ENCODE measurements around the gene RABGAP1L.

RABGAP1L gene

DNA sequence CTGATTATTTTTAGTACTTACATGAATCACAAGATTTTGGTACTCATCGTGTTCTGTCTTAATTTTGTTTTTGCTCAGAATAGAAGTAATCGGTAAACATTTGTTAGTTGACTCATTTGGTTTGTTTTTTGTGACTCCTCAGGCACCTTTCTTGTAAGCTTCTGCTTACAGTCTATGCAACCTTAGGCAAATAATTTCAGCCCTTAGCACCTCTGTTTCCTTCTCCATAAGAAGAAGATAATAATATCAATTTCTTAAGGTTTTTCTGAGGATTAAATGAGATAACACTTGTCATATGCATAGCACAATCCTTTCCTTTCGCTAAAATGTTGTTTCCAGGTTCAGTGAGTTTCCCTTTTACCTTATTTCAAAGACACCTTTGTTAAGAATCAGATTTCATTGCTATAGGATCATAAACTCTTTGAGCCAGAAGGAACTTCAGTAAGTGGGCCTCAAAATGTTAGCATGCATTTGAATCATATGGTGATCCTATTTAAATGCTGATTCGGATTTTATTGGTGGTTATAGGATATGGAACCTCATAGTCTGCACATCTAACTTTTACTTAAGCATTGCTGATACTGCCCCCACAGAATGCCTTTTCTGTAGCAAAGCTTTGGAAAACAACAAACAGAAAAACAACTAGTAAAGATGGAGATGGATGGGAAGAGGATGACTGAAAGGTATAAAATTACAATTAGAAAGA is 567.7 kb downstream of the RABGAP1L start:
- Histone ChIP-seq H3K4me3 (ENCODE audit: low read depth, low read length) (no peak overlapping the region), H3K36me3 (ENCODE audit: control insufficient read depth, insufficient read depth, low read length) (no peaks in the 10 kb centered on the region), H3K9me3 (ENCODE audit: control insufficient read depth, insufficient read depth, low read depth, low read length) (no peaks in the 10 kb centered on the region), H3K9ac (ENCODE audit: low read length) (no peak overlapping the region), H3K27me3 (ENCODE audit: control insufficient read depth, insufficient read depth, low read length) (no peaks in the 10 kb centered on the region), H3K27ac (ENCODE audit: low read depth, low read length) (no peak overlapping the region), H3K4me1 (ENCODE audit: control insufficient read depth, insufficient read depth, low read length) (no peaks in the 10 kb centered on the region; the same call in 1 of the 2 replicates)

- no peaks in the 10 kb centered on the region for H3K36me3 ChIP-seq (ENCODE audit: control insufficient read depth, insufficient read depth, low read length)
- H3K27me3 ChIP-seq (ENCODE audit: control insufficient read depth, insufficient read depth, low read length) = no peaks in the 10 kb centered on the region
- H3K9ac ChIP-seq (ENCODE audit: low read length) = no peak overlapping the region
- H3K9me3 ChIP-seq (ENCODE audit: control insufficient read depth, insufficient read depth, low read depth, low read length) = peaks cover 10% of the 10 kb centered on the region
- no peak overlapping the region for H3K4me3 ChIP-seq (ENCODE audit: low read depth, low read length)
- H3K4me1 ChIP-seq (ENCODE audit: control insufficient read depth, insufficient read depth, low read length) = no peaks in the 10 kb centered on the region; the same call in 1 of the 2 replicates
- H3K27ac ChIP-seq (ENCODE audit: low read depth, low read length) = no peak overlapping the region
Observed at GRCh38 chr1:174734270-174734669, 575.0 kb downstream of the RABGAP1L start.

DNA sequence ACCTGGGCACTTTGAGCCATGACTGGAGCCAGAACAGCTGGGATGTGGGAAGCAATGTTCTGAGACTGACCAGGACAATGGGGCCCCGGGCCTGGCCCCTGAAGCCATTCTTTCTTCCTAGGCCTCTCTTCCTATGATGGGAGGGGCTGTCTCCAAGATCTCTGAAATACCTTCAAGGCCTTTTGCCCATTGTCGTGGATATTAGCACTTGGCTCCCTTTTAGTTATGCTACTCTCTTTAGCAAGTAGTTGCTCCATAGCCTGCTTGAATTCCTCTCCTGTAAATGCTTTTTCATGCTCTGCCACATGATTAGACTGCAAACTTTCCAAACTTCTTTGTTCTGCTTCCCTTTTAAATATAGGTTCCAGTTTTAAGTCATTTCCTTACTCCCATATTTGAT is 577.5 kb downstream of the RABGAP1L start:
- Histone ChIP-seq H3K4me1 (ENCODE audit: control insufficient read depth, insufficient read depth, low read length) (no peaks in the 10 kb centered on the region; the same call in 1 of the 2 replicates), H3K27ac (ENCODE audit: low read depth, low read length) (no peak overlapping the region), H3K9ac (ENCODE audit: low read length) (no peak overlapping the region), H3K27me3 (ENCODE audit: control insufficient read depth, insufficient read depth, low read length) (no peaks in the 10 kb centered on the region), H3K9me3 (ENCODE audit: control insufficient read depth, insufficient read depth, low read depth, low read length) (peaks cover 10% of the 10 kb centered on the region), H3K36me3 (ENCODE audit: control insufficient read depth, insufficient read depth, low read length) (no peaks in the 10 kb centered on the region), H3K4me3 (ENCODE audit: low read depth, low read length) (no peak overlapping the region)

DNA sequence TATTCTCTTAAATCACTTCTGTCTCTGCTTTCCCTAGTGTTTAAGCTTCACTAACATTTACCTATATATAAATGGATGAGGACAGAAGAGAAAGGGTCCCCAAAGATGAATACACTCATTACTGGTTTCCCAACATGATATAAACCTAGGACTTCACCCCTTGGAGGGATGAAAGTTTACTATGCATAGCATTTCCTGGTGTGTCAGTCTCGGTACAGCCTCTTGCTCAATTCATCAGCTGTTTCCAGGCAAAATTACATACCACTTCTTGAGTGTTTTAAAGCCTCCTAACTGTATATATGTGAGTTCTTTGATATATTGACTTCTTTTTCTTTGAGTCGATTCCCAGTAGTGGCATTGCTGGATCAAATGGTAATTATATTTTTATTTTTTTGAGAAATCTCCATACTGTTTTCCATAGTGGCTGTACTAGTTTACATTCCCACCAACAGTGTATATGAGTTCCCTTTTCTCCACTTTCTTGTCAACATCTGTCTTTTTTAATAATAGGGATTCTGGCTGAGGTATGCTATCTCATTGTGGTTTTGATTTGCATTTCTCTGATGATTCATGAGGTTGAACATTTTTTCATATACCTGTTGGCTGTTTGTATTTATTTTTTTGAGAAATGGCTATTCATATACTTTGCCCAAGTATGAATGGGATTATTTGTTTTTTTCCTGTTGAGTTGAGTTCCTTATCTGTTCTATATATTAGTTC is 581.1 kb downstream of the RABGAP1L start:
- Histone ChIP-seq H3K27me3 (ENCODE audit: control insufficient read depth, insufficient read depth, low read length) (no peaks in the 10 kb centered on the region), H3K9me3 (ENCODE audit: control insufficient read depth, insufficient read depth, low read depth, low read length) (peaks cover 10% of the 10 kb centered on the region), H3K36me3 (ENCODE audit: control insufficient read depth, insufficient read depth, low read length) (no peaks in the 10 kb centered on the region), H3K27ac (ENCODE audit: low read depth, low read length) (no peak overlapping the region), H3K4me1 (ENCODE audit: control insufficient read depth, insufficient read depth, low read length) (no peaks in the 10 kb centered on the region; the same call in 1 of the 2 replicates), H3K4me3 (ENCODE audit: low read depth, low read length) (no peak overlapping the region), H3K9ac (ENCODE audit: low read length) (no peak overlapping the region)

DNA sequence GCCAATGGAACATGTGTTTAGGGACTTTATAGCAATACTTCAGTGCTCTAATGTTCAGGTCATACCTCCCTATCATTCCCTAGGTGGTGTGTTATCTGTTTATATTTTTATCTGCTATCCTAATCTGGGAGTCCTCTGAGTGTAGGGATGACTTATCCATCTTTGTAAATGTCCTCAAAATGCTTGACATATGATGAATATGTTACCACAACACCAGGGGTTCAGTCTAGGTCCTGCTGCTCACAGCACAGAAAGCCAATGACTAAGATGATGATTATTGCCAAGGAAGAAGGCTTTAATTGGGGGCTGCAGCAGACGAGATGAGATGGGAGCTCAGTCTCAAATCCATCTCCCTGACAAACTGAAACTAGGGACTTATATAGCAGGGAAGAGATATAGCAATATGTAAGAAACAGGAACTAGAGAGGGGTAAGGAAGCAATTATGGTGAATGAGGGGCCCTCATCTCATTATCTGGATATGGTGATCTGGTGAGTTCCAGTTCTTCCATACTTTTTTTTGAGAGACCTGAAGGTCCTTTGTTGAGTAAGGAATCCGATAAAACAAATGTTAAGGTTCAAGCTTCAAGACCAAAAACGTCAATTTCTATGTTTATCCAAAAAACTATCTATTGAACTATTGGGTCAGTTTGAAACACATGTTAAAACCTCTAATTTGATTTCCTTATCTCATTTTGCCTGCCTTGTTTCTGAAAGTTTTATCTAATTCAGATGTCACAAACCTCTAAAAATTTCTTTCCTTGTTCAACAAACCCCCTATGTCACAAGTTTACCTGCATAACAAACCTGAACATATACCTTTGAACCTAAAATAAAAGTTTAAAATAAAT is 583.7 kb downstream of the RABGAP1L start:
- Histone ChIP-seq H3K4me1 (ENCODE audit: control insufficient read depth, insufficient read depth, low read length) (no peaks in the 10 kb centered on the region), H3K9ac (ENCODE audit: low read length) (no peak overlapping the region), H3K36me3 (ENCODE audit: control insufficient read depth, insufficient read depth, low read length) (no peaks in the 10 kb centered on the region), H3K27ac (ENCODE audit: low read depth, low read length) (no peak overlapping the region), H3K27me3 (ENCODE audit: control insufficient read depth, insufficient read depth, low read length) (no peaks in the 10 kb centered on the region), H3K9me3 (ENCODE audit: control insufficient read depth, insufficient read depth, low read depth, low read length) (no peaks in the 10 kb centered on the region), H3K4me3 (ENCODE audit: low read depth, low read length) (no peak overlapping the region)

DNA sequence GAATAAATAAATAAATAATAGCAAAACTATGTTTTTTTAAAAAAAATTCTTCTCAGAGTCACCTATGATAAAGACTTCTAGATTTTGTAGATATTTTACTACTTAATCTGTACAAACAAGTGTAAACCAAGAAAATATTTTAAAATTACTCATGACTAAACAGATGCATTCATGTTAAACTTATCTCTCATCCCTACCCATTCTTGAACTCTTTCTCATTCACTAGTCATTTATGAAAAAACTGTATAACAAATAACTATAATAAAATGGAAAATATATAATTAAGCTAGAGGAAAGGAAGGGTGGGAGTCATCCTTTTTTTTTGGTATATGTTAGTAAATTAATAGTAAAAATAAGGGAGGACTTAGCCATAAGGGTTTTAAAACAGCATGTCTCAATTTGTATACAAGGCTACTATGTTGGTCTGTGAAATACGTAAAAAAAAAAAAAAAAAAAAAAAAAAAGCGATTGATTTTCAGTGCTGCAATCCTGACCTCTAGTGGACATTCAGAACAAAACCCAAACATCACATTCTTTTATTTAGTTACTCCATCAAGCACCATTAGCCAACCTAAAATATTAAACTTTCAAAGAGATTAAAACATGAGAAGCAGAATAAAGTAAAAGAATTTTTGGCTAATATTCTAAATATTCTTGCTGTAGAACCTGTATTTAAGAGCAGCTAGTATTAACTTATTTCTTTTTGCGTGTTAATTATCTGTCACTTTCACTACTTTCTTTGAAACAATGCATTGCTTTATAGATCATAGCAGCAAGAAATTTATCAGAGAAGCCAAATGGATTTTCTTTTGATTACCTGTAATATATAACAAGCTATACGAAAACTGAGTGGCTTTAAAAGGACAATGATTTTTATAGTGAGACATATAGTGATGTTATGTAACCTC is 584.6 kb downstream of the RABGAP1L start:
- H3K4me1 ChIP-seq (ENCODE audit: control insufficient read depth, insufficient read depth, low read length) = no peaks in the 10 kb centered on the region
- no peak overlapping the region for H3K4me3 ChIP-seq (ENCODE audit: low read depth, low read length)
- no peak overlapping the region for H3K27ac ChIP-seq (ENCODE audit: low read depth, low read length)
- H3K27me3 ChIP-seq (ENCODE audit: control insufficient read depth, insufficient read depth, low read length) = no peaks in the 10 kb centered on the region
- no peaks in the 10 kb centered on the region for H3K9me3 ChIP-seq (ENCODE audit: control insufficient read depth, insufficient read depth, low read depth, low read length)
- H3K36me3 ChIP-seq (ENCODE audit: control insufficient read depth, insufficient read depth, low read length) = no peaks in the 10 kb centered on the region
- H3K9ac ChIP-seq (ENCODE audit: low read length) = no peak overlapping the region

DNA sequence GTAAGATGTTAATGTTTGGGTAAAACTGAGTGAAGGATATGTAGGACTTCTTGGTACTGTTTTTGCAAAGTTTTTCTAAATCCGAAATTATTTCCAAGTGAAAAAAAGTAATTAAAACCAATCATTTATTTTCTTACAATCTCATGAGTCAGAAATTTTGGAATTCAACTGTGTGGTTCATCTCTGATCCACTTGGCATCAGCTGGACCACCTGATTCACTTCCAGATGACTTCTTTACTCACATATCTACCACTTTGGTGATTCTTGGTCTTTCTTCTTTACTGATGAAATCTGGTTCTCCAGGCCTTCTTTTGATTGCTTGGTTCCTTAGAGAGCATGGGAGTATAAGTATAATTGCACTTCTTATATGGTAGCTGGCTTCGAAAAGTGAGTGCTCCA is 585.6 kb downstream of the RABGAP1L start:
- Histone ChIP-seq H3K27ac (ENCODE audit: low read depth, low read length) (no peak overlapping the region), H3K9me3 (ENCODE audit: control insufficient read depth, insufficient read depth, low read depth, low read length) (no peaks in the 10 kb centered on the region), H3K36me3 (ENCODE audit: control insufficient read depth, insufficient read depth, low read length) (no peaks in the 10 kb centered on the region), H3K27me3 (ENCODE audit: control insufficient read depth, insufficient read depth, low read length) (no peaks in the 10 kb centered on the region), H3K9ac (ENCODE audit: low read length) (no peak overlapping the region), H3K4me3 (ENCODE audit: low read depth, low read length) (no peak overlapping the region), H3K4me1 (ENCODE audit: control insufficient read depth, insufficient read depth, low read length) (no peaks in the 10 kb centered on the region)

GRCh38 chr1:174746024-174746808 is 586.9 kb downstream of the RABGAP1L start:
- no peaks in the 10 kb centered on the region for H3K9me3 ChIP-seq (ENCODE audit: control insufficient read depth, insufficient read depth, low read depth, low read length)
- no peaks in the 10 kb centered on the region for H3K27me3 ChIP-seq (ENCODE audit: control insufficient read depth, insufficient read depth, low read length)
- no peak overlapping the region for H3K9ac ChIP-seq (ENCODE audit: low read length)
- H3K4me1 ChIP-seq (ENCODE audit: control insufficient read depth, insufficient read depth, low read length) = no peaks in the 10 kb centered on the region
- no peak overlapping the region for H3K4me3 ChIP-seq (ENCODE audit: low read depth, low read length)
- no peaks in the 10 kb centered on the region for H3K36me3 ChIP-seq (ENCODE audit: control insufficient read depth, insufficient read depth, low read length)
- no peak overlapping the region for H3K27ac ChIP-seq (ENCODE audit: low read depth, low read length)

- H3K27me3 ChIP-seq (ENCODE audit: control insufficient read depth, insufficient read depth, low read length) = no peaks in the 10 kb centered on the region
- H3K27ac ChIP-seq (ENCODE audit: low read depth, low read length) = no peak overlapping the region
- no peak overlapping the region for H3K9ac ChIP-seq (ENCODE audit: low read length)
- H3K4me1 ChIP-seq (ENCODE audit: control insufficient read depth, insufficient read depth, low read length) = no peaks in the 10 kb centered on the region
- H3K36me3 ChIP-seq (ENCODE audit: control insufficient read depth, insufficient read depth, low read length) = no peaks in the 10 kb centered on the region
- no peaks in the 10 kb centered on the region for H3K9me3 ChIP-seq (ENCODE audit: control insufficient read depth, insufficient read depth, low read depth, low read length)
- H3K4me3 ChIP-seq (ENCODE audit: low read depth, low read length) = no peak overlapping the region
Observed at GRCh38 chr1:174747613-174748012, 588.3 kb downstream of the RABGAP1L start.

- no peaks in the 10 kb centered on the region for H3K36me3 ChIP-seq (ENCODE audit: control insufficient read depth, insufficient read depth, low read length)
- no peak overlapping the region for H3K9ac ChIP-seq (ENCODE audit: low read length)
- no peaks in the 10 kb centered on the region for H3K4me1 ChIP-seq (ENCODE audit: control insufficient read depth, insufficient read depth, low read length)
- no peak overlapping the region for H3K4me3 ChIP-seq (ENCODE audit: low read depth, low read length)
- H3K27ac ChIP-seq (ENCODE audit: low read depth, low read length) = no peak overlapping the region
- no peaks in the 10 kb centered on the region for H3K27me3 ChIP-seq (ENCODE audit: control insufficient read depth, insufficient read depth, low read length)
- H3K9me3 ChIP-seq (ENCODE audit: control insufficient read depth, insufficient read depth, low read depth, low read length) = no peaks in the 10 kb centered on the region
Observed at GRCh38 chr1:174748586-174748985, 589.3 kb downstream of the RABGAP1L start.
